GM13976 (cell line): Measurements from ENCODE around the gene LGALS7.

ENCODE experiments used
- DNase-seq: peaks from one replicate; pipeline ENCODE4 v3.0.0; 2012; ENCODE audit warnings: low spot score
- CTCF ChIP-seq: IDR thresholded peaks from 2 replicates; pipeline ENCODE4 v1.5.1; 2012; ENCODE audit warnings: borderline replicate concordance, mild to moderate bottlenecking; ENCODE audit not compliant: insufficient read depth; ENCODE audit errors: extremely low read depth, missing control alignments, control extremely low read depth
- in situ Hi-C: fragments of 300-500 bp; cut with MboI; formaldehyde crosslinking; loops from one replicate; pipeline ENCODE4 v1.12.0; 2022; ENCODE audit warnings: low sequenced_read_pairs, mixed read lengths, inconsistent platforms; ENCODE audit not compliant: unreplicated experiment

The LGALS7 gene

DNA sequence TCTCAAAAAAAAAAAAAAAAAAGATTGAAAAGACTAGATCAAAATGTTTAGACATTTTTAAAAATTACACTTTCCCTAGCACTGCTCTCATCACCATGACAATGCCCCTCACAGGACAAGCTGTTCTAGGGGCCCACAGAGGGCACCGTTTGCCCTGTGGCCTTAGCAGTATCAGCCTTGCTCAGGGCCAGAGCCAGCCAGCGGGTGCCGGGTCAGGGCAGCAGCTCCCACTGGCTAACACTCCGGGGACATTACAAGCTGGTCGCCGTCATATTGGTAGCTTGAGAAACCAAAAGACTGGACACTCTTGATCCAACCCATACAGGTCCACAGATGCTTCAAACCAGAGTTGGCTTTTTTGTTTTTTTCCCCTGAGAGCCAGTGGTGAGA, 47.0 kb downstream of the LGALS7 start:
- in situ Hi-C loops: no loop called here
- DNase-seq: no peak
- no peak for TF ChIP-seq CTCF

DNA sequence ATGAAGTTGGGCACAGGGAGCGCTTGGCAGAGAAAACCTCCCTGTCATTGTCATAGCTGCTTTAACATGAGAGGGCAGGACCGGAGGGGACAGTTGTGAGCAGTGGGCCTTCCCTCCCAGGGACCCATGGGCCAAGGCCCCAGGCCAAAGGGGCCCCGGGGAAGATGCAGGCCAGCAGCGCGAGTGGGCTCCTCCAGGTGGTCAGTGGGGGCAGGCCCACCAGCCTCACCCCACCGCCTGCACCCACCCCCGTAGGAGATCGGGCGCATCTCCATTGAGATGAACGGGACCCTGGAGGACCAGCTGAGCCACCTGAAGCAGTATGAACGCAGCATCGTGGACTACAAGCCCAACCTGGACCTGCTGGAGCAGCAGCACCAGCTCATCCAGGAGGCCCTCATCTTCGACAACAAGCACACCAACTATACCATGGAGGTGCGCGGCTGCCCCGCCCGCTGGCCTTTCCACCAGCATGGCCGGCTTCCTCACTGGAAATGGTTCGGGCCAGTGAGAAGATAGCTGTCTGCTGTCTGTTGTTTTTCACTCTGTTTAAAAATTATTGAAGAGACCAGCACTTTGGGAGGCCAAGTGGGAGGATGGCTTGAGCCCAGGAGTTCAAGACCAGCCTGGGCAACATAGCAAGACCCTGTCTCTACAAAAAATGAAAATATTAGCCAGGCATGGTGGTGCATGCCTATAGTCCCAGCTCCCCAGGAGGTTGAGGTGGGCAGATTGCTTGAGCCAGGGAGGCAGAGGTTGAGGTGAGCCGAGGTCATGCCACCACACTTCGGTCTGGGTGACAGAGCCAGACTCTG, 47.6 kb downstream of the LGALS7 start:
- DNase-seq: no peak
- no peak for TF ChIP-seq CTCF
- in situ Hi-C loops: no loop called here

- DNase-seq: no peak
- TF ChIP-seq CTCF: no peak
- in situ Hi-C loops: no loop called here
Measured at GRCh38 chr19:38723990-38724854, 49.1 kb downstream of the LGALS7 start.

DNA sequence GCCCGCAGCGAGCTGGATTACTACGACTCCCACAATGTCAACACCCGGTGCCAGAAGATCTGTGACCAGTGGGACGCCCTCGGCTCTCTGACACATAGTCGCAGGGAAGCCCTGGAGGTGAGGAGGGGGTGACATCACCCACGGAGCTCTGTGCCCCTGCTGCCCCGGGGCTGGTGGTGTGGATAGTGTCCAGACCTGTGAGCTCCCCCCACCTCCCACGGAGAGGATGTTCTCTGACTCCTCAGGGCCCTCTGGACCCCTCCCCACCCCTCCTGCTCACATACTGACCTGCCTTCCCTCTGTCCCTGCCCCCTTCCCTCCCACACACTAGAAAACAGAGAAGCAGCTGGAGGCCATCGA, 49.7 kb downstream of the LGALS7 start:
- in situ Hi-C loops: no loop called here
- no peak for TF ChIP-seq CTCF
- DNase-seq: no peak

GRCh38 chr19:38722947-38723605, 50.2 kb downstream of the LGALS7 start:
- TF ChIP-seq CTCF: no peak
- DNase-seq: no peak
- in situ Hi-C loops: no loop called here

DNA sequence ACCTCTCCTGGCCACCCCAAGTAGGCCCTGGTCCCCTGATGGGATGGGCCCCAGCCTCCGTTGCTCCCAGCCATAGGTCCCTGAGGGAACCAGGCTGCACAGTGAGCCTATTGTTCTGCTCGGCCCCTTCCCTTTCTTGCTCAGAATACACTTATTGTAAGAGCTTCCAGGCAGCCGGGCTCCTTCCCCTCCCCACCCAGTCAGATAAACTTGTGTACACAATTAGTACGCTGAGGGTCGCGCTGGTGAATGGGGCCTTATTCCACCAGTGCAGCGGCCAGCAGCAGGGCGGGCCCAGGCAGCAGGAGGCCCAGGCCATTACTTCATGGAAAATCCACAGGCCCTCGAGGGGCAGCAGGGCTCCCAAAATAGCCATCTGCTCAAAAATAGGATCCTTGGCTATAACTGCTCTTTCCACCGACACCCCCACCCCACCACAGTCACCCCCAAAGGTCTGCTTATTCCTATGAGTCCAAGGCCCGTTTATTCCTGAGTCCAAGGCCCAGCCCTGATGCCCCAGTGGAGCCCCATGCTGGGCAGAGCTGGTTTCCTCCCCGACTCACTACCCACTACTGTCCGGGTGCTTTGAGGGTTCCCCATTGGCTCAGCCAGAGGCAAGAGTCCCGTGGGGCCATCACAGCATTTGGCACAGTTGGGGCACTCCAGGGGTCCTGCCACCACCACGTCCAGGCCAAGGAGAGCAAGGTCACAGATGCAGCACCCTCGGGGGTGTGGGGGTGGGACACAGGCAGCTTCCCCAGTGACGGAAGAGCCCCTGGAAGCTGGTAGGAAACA, 51.1 kb downstream of the LGALS7 start:
- no peak for TF ChIP-seq CTCF
- DNase-seq: no peak
- in situ Hi-C loops: no loop called here
